SK-N-SH treated with all-trans-retinoic acid at 6 μM for 48 hours (cell line): ENCODE data around the gene UNC5B.
"Not testable (repeated sequence)": the region's sequence is repeated elsewhere in the genome, so short reads cannot be mapped to it uniquely, and the experiment has no call there.

Experiments used
- ATAC-seq: fragments of 200-7000 bp; cut with Tn5 transposase; 3 replicates; pipeline ENCODE4 v1.9.1; 2020; ENCODE audit warnings: mild to moderate bottlenecking, moderate library complexity
- ARNTL ChIP-seq: fragments of 450-650 bp; formaldehyde crosslinking; IDR thresholded peaks from 2 replicates; pipeline ENCODE4 v1.5.0; 2020; ENCODE audit warnings: low read depth, mild to moderate bottlenecking, moderate library complexity, borderline replicate concordance
- BACH2 ChIP-seq: fragments of 250-450 bp; sonication (Bioruptor Pico); IDR thresholded peaks from 2 replicates; pipeline ENCODE4 v1.9.0; 2021; ENCODE audit warnings: mild to moderate bottlenecking, borderline replicate concordance
- CREB5 ChIP-seq: fragments of 250-450 bp; sonication (Bioruptor Pico); IDR thresholded peaks from 2 replicates; pipeline ENCODE4 v1.5.1; 2020; ENCODE audit warnings: low read depth, mild to moderate bottlenecking, moderate library complexity
- CSDC2 ChIP-seq: fragments of 250-450 bp; sonication (Bioruptor Pico); IDR thresholded peaks from 2 replicates; pipeline ENCODE4 v1.5.0; 2020; ENCODE audit warnings: mild to moderate bottlenecking, moderate library complexity
- ESRRG ChIP-seq: fragments of 250-450 bp; sonication (Bioruptor Pico); IDR thresholded peaks from 2 replicates; pipeline ENCODE4 v1.6.1; 2021; ENCODE audit warnings: mild to moderate bottlenecking
- GLIS3 ChIP-seq: fragments of 250-450 bp; sonication (Bioruptor Pico); IDR thresholded peaks from 2 replicates; pipeline ENCODE4 v1.5.0; 2020; ENCODE audit warnings: mild to moderate bottlenecking, moderate library complexity
- ISL1 ChIP-seq: fragments of 250-450 bp; sonication (Bioruptor Pico); IDR thresholded peaks from 2 replicates; pipeline ENCODE4 v2.1.2; 2022; ENCODE audit warnings: mild to moderate bottlenecking, moderate library complexity
- OSR1 ChIP-seq: fragments of 250-450 bp; sonication (Bioruptor Pico); IDR thresholded peaks from 2 replicates; pipeline ENCODE4 v1.8.0; 2022; ENCODE audit warnings: moderate library complexity, mild to moderate bottlenecking, inconsistent platforms
- PATZ1 ChIP-seq: fragments of 250-450 bp; sonication (Bioruptor Pico); IDR thresholded peaks from 2 replicates; pipeline ENCODE4 v1.8.0; 2020; ENCODE audit warnings: mild to moderate bottlenecking, moderate library complexity, borderline replicate concordance
- PPARA ChIP-seq: fragments of 250-450 bp; sonication (Bioruptor Pico); IDR thresholded peaks from 2 replicates; pipeline ENCODE4 v1.5.0; 2020; ENCODE audit warnings: mild to moderate bottlenecking, borderline replicate concordance
- RARB ChIP-seq: fragments of 250-450 bp; sonication (Bioruptor Pico); IDR thresholded peaks from 2 replicates; pipeline ENCODE4 v1.8.0; 2021; ENCODE audit warnings: mild to moderate bottlenecking, moderate library complexity
- SNAI2 ChIP-seq: fragments of 250-450 bp; sonication (Bioruptor Pico); IDR thresholded peaks from 2 replicates; pipeline ENCODE4 v1.5.0; 2020; ENCODE audit warnings: mild to moderate bottlenecking, moderate library complexity
- TCF4 ChIP-seq: fragments of 250-450 bp; sonication (Bioruptor Pico); IDR thresholded peaks from 2 replicates; pipeline ENCODE4 v1.8.0; 2021; ENCODE audit warnings: mild to moderate bottlenecking, moderate library complexity, borderline replicate concordance
- TOX ChIP-seq: fragments of 250-450 bp; sonication (Bioruptor Pico); IDR thresholded peaks from 2 replicates; pipeline ENCODE4 v1.8.0; 2021; ENCODE audit warnings: mild to moderate bottlenecking, moderate library complexity, borderline replicate concordance
- ZC3H10 ChIP-seq: fragments of 250-450 bp; sonication (Bioruptor Pico); IDR thresholded peaks from 2 replicates; pipeline ENCODE4 v1.5.1; 2021; ENCODE audit warnings: mild to moderate bottlenecking, moderate library complexity
- ZFP3 ChIP-seq: fragments of 250-450 bp; sonication (Bioruptor Pico); IDR thresholded peaks from 2 replicates; pipeline ENCODE4 v1.5.0; 2020; ENCODE audit warnings: mild to moderate bottlenecking, moderate library complexity
- ZFP30 ChIP-seq: fragments of 450-650 bp; formaldehyde crosslinking; IDR thresholded peaks from 2 replicates; pipeline ENCODE4 v1.5.0; 2022; ENCODE audit warnings: mild to moderate bottlenecking, moderate library complexity
- ZNF565 ChIP-seq: fragments of 450-650 bp; formaldehyde crosslinking; conservative IDR thresholded peaks from 2 replicates; pipeline ENCODE4 v1.5.0; 2020; ENCODE audit warnings: low read depth, mild to moderate bottlenecking, moderate library complexity
- ZNF70 ChIP-seq: fragments of 450-650 bp; formaldehyde crosslinking; IDR thresholded peaks from 2 replicates; pipeline ENCODE4 v1.5.0; 2020; ENCODE audit warnings: mild to moderate bottlenecking, moderate library complexity
- ZNF8 ChIP-seq: fragments of 450-650 bp; formaldehyde crosslinking; IDR thresholded peaks from 2 replicates; pipeline ENCODE4 v1.5.0; 2020; ENCODE audit warnings: mild to moderate bottlenecking, moderate library complexity
- TF ChIP-seq, protein P1 (sequence below): fragments of 250-450 bp; sonication (Bioruptor Pico); IDR thresholded peaks from 2 replicates; pipeline ENCODE4 v1.8.0; 2021; ENCODE audit warnings: low read depth, mild to moderate bottlenecking, moderate library complexity, borderline replicate concordance
- TF ChIP-seq, protein P2 (sequence below): fragments of 250-450 bp; sonication (Bioruptor Pico); IDR thresholded peaks from 2 replicates; pipeline ENCODE4 v1.5.0; 2020; ENCODE audit warnings: mild to moderate bottlenecking, moderate library complexity

The UNC5B gene

GRCh38 chr10:71218046-71218650 lies 5.8 kb downstream of the UNC5B start:
- ATAC-seq: peak; percentile 11
- TF ChIP-seq PPARA (no peak), ZNF565 (no peak), TCF4 (CRISPR knock-in tag) (no peak), RARB (no peak), ZFP30 (CRISPR knock-in tag) (no peak), ESRRG (no peak), ZNF70 (CRISPR knock-in tag) (no peak), ISL1 (no peak; the same call in 1 of the 2 replicates)
- TF ChIP-seq, protein P1, sequence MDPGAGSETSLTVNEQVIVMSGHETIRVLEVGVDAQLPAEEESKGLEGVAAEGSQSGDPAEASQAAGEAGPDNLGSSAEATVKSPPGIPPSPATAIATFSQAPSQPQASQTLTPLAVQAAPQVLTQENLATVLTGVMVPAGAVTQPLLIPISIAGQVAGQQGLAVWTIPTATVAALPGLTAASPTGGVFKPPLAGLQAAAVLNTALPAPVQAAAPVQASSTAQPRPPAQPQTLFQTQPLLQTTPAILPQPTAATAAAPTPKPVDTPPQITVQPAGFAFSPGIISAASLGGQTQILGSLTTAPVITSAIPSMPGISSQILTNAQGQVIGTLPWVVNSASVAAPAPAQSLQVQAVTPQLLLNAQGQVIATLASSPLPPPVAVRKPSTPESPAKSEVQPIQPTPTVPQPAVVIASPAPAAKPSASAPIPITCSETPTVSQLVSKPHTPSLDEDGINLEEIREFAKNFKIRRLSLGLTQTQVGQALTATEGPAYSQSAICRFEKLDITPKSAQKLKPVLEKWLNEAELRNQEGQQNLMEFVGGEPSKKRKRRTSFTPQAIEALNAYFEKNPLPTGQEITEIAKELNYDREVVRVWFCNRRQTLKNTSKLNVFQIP: no peak
- TF ChIP-seq, all 23 proteins: peak for 0

- no peak for TF ChIP-seq OSR1 (CRISPR knock-in tag)
- TF ChIP-seq ZNF70 (CRISPR knock-in tag): no peak
- TF ChIP-seq TOX (CRISPR knock-in tag): no peak
- TF ChIP-seq ARNTL (CRISPR knock-in tag): no peak
- TF ChIP-seq SNAI2: no peak
- no peak for TF ChIP-seq RARB
- TF ChIP-seq, protein P2, sequence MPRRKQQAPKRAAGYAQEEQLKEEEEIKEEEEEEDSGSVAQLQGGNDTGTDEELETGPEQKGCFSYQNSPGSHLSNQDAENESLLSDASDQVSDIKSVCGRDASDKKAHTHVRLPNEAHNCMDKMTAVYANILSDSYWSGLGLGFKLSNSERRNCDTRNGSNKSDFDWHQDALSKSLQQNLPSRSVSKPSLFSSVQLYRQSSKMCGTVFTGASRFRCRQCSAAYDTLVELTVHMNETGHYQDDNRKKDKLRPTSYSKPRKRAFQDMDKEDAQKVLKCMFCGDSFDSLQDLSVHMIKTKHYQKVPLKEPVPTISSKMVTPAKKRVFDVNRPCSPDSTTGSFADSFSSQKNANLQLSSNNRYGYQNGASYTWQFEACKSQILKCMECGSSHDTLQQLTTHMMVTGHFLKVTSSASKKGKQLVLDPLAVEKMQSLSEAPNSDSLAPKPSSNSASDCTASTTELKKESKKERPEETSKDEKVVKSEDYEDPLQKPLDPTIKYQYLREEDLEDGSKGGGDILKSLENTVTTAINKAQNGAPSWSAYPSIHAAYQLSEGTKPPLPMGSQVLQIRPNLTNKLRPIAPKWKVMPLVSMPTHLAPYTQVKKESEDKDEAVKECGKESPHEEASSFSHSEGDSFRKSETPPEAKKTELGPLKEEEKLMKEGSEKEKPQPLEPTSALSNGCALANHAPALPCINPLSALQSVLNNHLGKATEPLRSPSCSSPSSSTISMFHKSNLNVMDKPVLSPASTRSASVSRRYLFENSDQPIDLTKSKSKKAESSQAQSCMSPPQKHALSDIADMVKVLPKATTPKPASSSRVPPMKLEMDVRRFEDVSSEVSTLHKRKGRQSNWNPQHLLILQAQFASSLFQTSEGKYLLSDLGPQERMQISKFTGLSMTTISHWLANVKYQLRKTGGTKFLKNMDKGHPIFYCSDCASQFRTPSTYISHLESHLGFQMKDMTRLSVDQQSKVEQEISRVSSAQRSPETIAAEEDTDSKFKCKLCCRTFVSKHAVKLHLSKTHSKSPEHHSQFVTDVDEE (CRISPR knock-in tag): no peak
- no peak for TF ChIP-seq BACH2 (CRISPR knock-in tag)
- no peak for TF ChIP-seq CREB5 (CRISPR knock-in tag)
- TF ChIP-seq ZFP3 (CRISPR knock-in tag): no peak
- no peak for TF ChIP-seq ZC3H10
- TF ChIP-seq TCF4 (CRISPR knock-in tag): no peak
- no peak for ATAC-seq
These were observed 6.3 kb downstream of the UNC5B start for GRCh38 chr10:71218651-71219050.

GRCh38 chr10:71219236-71219917 lies 7.0 kb downstream of the UNC5B start:
- ATAC-seq: not testable (repeated sequence)

GRCh38 chr10:71219918-71220688 lies 7.7 kb downstream of the UNC5B start:
- ATAC-seq: no peak
- no peak for TF ChIP-seq ZC3H10
- no peak for TF ChIP-seq ISL1
- TF ChIP-seq RARB: no peak
- no peak for TF ChIP-seq ZNF565
- no peak for TF ChIP-seq CSDC2 (CRISPR knock-in tag)
- no peak for TF ChIP-seq ZFP30 (CRISPR knock-in tag)
- TF ChIP-seq, protein P2 (CRISPR knock-in tag): no peak
- TF ChIP-seq BACH2 (CRISPR knock-in tag): no peak
- no peak for TF ChIP-seq ESRRG
- no peak for TF ChIP-seq PPARA
- TF ChIP-seq ZNF8 (CRISPR knock-in tag): no peak
- no peak for TF ChIP-seq PATZ1 (CRISPR knock-in tag)
- no peak for TF ChIP-seq ZNF70 (CRISPR knock-in tag)
- TF ChIP-seq GLIS3 (CRISPR knock-in tag): no peak
